Measurements from ENCODE around the gene EFCAB12.

GRCh38 chr3:129415378-129415777 is 13.1 kb downstream of the EFCAB12 start:
- TF ChIP-seq, protein P1, sequence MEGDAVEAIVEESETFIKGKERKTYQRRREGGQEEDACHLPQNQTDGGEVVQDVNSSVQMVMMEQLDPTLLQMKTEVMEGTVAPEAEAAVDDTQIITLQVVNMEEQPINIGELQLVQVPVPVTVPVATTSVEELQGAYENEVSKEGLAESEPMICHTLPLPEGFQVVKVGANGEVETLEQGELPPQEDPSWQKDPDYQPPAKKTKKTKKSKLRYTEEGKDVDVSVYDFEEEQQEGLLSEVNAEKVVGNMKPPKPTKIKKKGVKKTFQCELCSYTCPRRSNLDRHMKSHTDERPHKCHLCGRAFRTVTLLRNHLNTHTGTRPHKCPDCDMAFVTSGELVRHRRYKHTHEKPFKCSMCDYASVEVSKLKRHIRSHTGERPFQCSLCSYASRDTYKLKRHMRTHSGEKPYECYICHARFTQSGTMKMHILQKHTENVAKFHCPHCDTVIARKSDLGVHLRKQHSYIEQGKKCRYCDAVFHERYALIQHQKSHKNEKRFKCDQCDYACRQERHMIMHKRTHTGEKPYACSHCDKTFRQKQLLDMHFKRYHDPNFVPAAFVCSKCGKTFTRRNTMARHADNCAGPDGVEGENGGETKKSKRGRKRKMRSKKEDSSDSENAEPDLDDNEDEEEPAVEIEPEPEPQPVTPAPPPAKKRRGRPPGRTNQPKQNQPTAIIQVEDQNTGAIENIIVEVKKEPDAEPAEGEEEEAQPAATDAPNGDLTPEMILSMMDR (IDR thresholded peaks at IDR 0.05; ENCODE audit: insufficient read depth, low read depth, low read length), result no peak
- no peak for TF ChIP-seq EZH2 (IDR thresholded peaks at IDR 0.05; ENCODE audit: insufficient read depth, low read length)

All from astrocyte (in vitro differentiated cells and primary cell).